Kidney (tissue), 14 donors: ENCODE data around the gene ANKMY1. TPM values are rescaled to one million over a fixed set of nuclear protein-coding genes. Genes with fewer than 3 reads are reported as not detected.

Experiments
- DNase-seq, 5 donors: peaks; one replicate each; pipeline ENCODE4 v3.0.0-alpha.2; 2013 to 2020
- FAIRE-seq: peaks from 2 replicates; lab custom pipeline; 2012; peaks lifted over from hg19 to GRCh38; lab: Jason Lieb, UNC
- H3K27ac ChIP-seq, 2 donors: one replicate each; pipeline ENCODE4 v1.7.0; 2013; ENCODE audit warnings: low read depth in 2 of 2, low read length in 2 of 2, inconsistent platforms in 1 of 2
- H3K27me3 ChIP-seq: one replicate; pipeline ENCODE4 v1.7.1; 2013; ENCODE audit warnings: low read length, inconsistent platforms; ENCODE audit not compliant: control insufficient read depth, insufficient read depth
- H3K36me3 ChIP-seq, 3 donors: one replicate each; pipeline versions ENCODE4 v1.7.0 to v1.7.1; 2013; ENCODE audit warnings: low read length in 3 of 3, control low read depth in 1 of 3, inconsistent platforms in 1 of 3; ENCODE audit not compliant: insufficient read depth in 3 of 3, control insufficient read depth in 2 of 3
- H3K4me1 ChIP-seq, 3 donors: one replicate each; pipeline versions ENCODE4 v1.7.0 to v1.7.1; 2013; ENCODE audit warnings: low read length in 3 of 3, inconsistent platforms in 1 of 3, low read depth in 1 of 3; ENCODE audit not compliant: control insufficient read depth in 2 of 3, insufficient read depth in 2 of 3
- H3K4me3 ChIP-seq, 3 donors: one replicate each; pipeline versions ENCODE4 v1.7.0 to v1.8.1; 2013; ENCODE audit warnings: low read length in 3 of 3, control low read depth in 1 of 3, inconsistent platforms in 1 of 3
- H3K9ac ChIP-seq, 3 donors: one replicate each; pipeline versions ENCODE4 v1.7.0 to v1.7.1; 2013; ENCODE audit warnings: low read length in 3 of 3, control low read depth in 1 of 3, inconsistent platforms in 1 of 3
- H3K9me3 ChIP-seq, 3 donors: one replicate each; pipeline versions ENCODE4 v1.7.0 to v1.7.1; 2013; ENCODE audit warnings: low read length in 3 of 3, control low read depth in 1 of 3, inconsistent platforms in 1 of 3; ENCODE audit not compliant: control insufficient read depth in 2 of 3, insufficient read depth in 1 of 3
- intact Hi-C: fragments of 100-400 bp; cut with DNase I; formaldehyde crosslinking; loops from one replicate; pipeline ENCODE4 v1.11.1; 2022
- polyA plus RNA-seq: library from polyadenylated mRNA; stranded (reverse); fragments of 350-450 nt; fragmentation: Illumina TruSeq; extraction: RNeasy Lipid Tissue Mini Kit (QIAGEN cat#74804); gene quantifications from one replicate; pipeline ENCODE4 v1.2.3, GENCODE V29; 2014; ENCODE audit warnings: low read depth, low replicate concordance; ENCODE audit not compliant: insufficient read depth
- total RNA-seq: library from RNA; stranded (reverse); fragmentation: NEBNext Ultra II Directional; extraction: Animal tissue kit (Norgen Biotek cat#: 25700); gene quantifications from one replicate; pipeline ENCODE4 v1.2.1, GENCODE V29; 2021
- TF ChIP-seq, protein P1 (sequence below): IDR thresholded peaks from 3 replicates; pipeline ENCODE4 v1.5.1; 2012; ENCODE audit warnings: mild to moderate bottlenecking, moderate library complexity, borderline replicate concordance; ENCODE audit not compliant: insufficient read depth; ENCODE audit errors: extremely low read depth
- donor health status: control.
- donor health status: control.
- donor health status: control.
- donor health status: control.
- donor health status: control.
- donor health status: DM: yes; HTN: yes; CAD: no.
- donor health status: Normal renal cell carcinoma (clear cell type).

The ANKMY1 gene
- total and polyA plus RNA-seq, 2 donors from 2014 or later, result 3.0 to 22.1 TPM

DNA sequence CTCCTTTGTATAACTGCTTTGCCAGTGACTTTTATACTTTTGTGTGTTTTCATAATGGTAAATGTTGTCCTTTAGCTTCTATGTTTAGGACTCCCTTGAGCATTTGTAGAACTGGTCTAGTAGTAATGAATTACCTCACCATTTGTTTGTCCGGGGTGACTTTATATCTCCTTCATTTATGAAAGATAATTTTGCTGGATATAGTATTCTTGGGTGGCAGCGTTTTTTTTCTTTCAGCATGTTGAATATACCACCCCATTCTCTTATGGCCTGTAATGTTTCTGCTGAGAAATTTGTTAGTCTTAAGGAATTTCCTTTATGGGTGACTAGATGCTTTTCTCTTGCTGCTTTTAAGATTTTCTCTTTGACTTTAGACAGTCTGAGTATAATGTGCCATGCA lies 66.3 kb downstream of the ANKMY1 start:
- H3K9ac ChIP-seq, result no peak overlapping the region
- DNase-seq (no peak), FAIRE-seq (no peak)
- intact Hi-C loops, result no loop called here
- peaks cover 0 to 20% (median 2%) of the 10 kb centered on the region in 3 donors for H3K9me3 ChIP-seq
- no peaks in the 10 kb centered on the region for H3K27me3 ChIP-seq
- no peak overlapping the region for H3K27ac ChIP-seq
- H3K4me1 ChIP-seq, result no peaks in the 10 kb centered on the region
- TF ChIP-seq, protein P1, sequence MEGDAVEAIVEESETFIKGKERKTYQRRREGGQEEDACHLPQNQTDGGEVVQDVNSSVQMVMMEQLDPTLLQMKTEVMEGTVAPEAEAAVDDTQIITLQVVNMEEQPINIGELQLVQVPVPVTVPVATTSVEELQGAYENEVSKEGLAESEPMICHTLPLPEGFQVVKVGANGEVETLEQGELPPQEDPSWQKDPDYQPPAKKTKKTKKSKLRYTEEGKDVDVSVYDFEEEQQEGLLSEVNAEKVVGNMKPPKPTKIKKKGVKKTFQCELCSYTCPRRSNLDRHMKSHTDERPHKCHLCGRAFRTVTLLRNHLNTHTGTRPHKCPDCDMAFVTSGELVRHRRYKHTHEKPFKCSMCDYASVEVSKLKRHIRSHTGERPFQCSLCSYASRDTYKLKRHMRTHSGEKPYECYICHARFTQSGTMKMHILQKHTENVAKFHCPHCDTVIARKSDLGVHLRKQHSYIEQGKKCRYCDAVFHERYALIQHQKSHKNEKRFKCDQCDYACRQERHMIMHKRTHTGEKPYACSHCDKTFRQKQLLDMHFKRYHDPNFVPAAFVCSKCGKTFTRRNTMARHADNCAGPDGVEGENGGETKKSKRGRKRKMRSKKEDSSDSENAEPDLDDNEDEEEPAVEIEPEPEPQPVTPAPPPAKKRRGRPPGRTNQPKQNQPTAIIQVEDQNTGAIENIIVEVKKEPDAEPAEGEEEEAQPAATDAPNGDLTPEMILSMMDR, result no peak
- no peaks in the 10 kb centered on the region for H3K36me3 ChIP-seq
- H3K4me3 ChIP-seq, result no peak overlapping the region

DNA sequence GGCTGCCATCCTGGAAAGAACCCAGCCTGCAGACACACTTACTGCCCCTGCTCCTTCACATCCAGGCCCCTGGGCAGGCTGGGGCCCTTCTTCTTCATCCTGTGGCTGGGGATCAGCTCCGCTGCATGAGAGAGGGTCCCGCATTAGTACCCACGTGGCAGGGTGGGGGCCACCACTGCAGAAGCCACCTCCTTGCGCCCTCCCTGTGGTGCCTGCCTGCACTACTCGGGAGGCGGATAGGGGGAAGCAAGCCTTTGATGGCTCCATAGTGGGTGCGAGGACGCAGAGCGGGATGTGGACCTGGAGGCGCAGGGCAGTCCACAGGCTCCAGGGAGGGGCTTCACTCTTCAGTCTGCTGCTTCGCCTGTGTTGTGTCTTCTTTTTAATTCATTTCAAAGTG lies 75.6 kb downstream of the ANKMY1 start:
- Histone ChIP-seq H3K4me3 (no peak overlapping the region), H3K36me3 (no peaks in the 10 kb centered on the region), H3K27me3 (no peaks in the 10 kb centered on the region), H3K4me1 (no peaks in the 10 kb centered on the region), H3K27ac (no peak overlapping the region), H3K9me3 (peaks cover 0 to 9% (median 0%) of the 10 kb centered on the region in 3 donors), H3K9ac (no peak overlapping the region)
- FAIRE-seq, result no peak
- DNase-seq, result no peak
- intact Hi-C loops, result no loop called here
- TF ChIP-seq, protein P1, result no peak

DNA sequence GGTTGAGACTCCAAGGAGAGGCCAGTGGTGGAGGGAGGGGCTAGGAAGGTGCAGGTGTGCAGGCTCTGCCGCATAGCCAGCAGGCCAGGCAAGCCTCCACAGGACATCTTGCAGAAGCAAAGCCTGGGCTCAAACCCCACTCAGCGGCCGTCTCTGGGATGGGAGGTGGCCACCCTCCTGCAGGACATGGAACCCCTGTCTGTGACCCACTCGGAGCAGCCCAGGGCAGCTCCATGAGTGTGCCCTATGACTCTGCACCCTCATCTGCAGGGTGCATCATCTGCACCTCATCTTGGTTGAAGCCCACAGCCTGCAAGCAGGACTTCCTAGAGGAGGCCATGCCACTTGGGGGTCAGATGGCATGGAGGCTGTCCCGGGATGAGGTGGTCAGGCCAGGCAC lies 76.1 kb downstream of the ANKMY1 start:
- Histone ChIP-seq H3K27me3 (no peaks in the 10 kb centered on the region), H3K9me3 (peaks cover 0 to 4% (median 0%) of the 10 kb centered on the region in 3 donors), H3K4me3 (no peak overlapping the region), H3K4me1 (no peaks in the 10 kb centered on the region), H3K36me3 (no peaks in the 10 kb centered on the region), H3K27ac (no peak overlapping the region), H3K9ac (no peak overlapping the region)
- FAIRE-seq (no peak), DNase-seq (no peak)
- intact Hi-C loops, result no loop called here
- TF ChIP-seq, protein P1, result no peak

DNA sequence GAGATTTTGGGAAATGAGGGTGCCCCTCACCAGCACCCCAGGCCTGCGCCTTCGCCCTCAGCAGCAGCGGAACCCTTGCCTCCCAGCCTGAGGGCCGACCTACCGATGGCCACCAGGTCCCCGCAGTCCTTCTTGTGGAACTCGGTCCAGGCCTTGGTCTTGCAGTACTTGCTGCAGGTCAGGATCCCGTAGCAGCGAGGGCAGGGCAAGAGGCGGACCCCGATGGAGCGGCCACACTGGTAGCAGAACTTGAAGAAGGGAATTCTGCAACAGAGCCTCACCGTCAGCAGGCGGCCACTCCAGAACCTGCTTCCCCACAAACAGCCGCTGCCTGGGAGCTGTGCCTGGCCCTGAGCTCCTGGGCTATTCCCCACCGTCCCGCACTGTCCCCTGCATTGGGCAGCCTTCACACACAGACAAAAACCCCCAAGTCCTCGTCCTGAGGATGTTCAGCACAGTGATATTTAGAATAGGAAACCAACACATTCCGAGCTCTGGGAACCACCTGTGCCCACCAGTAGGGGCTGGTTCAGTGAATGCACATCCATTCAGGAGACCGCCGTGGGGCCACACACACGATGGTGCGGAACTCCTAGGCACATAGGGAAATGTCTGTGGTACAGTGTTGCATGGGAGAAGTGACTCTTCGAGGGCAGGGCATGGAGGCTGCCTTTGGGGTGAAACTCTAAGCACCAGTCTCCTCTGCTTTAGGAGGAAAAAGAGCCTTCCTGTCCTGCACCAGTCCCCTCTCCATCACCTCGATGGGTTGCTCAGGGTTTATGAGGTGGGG lies 76.8 kb downstream of the ANKMY1 start:
- H3K9ac ChIP-seq, result no peak overlapping the region
- no peaks in the 10 kb centered on the region for H3K4me1 ChIP-seq
- FAIRE-seq (no peak), DNase-seq (no peak)
- H3K36me3 ChIP-seq, result no peaks in the 10 kb centered on the region
- TF ChIP-seq, protein P1, result no peak
- no peak overlapping the region for H3K4me3 ChIP-seq
- peaks cover 0 to 5% (median 0%) of the 10 kb centered on the region in 3 donors for H3K9me3 ChIP-seq
- no peaks in the 10 kb centered on the region for H3K27me3 ChIP-seq
- no peak overlapping the region for H3K27ac ChIP-seq
- intact Hi-C loops, result no loop called here
